ENCODE data around the gene SORCS2.
A peak's percentile ranks its signal among the peaks of the same experiment; 100 is the strongest.

Gene SORCS2

GRCh38 chr4:7649741-7650531, 457.6 kb downstream of the SORCS2 start:
- peak; percentile 43 to 45 for DNase-seq (ENCODE audit: low read depth in 2 of 2)
- no peak for TF ChIP-seq CTCF (IDR thresholded peaks at IDR 0.05; ENCODE audit: low read depth, low read length)
- H3K4me3 ChIP-seq (replicated peaks in 1 of 2; ENCODE audit: low read depth in 2 of 2, low read length in 2 of 2), result no peak overlapping the region

- no peak for TF ChIP-seq CTCF (IDR thresholded peaks at IDR 0.05; ENCODE audit: low read depth, low read length)
These were observed 458.5 kb downstream of the SORCS2 start for GRCh38 chr4:7650606-7651385.

GRCh38 chr4:7651461-7651921, 459.2 kb downstream of the SORCS2 start:
- no peak overlapping the region for H3K4me3 ChIP-seq (replicated peaks in 1 of 2; ENCODE audit: low read depth in 2 of 2, low read length in 2 of 2)
- peak in 1 of 2 donors; percentile 34 for DNase-seq (ENCODE audit: low read depth in 2 of 2)
- TF ChIP-seq CTCF (IDR thresholded peaks at IDR 0.05; ENCODE audit: low read depth, low read length), result no peak

More at GRCh38 chr4:7650606-7651385, 458.5 kb downstream of the SORCS2 start:
- H3K4me3 ChIP-seq (replicated peaks in 1 of 2; ENCODE audit: low read depth in 2 of 2, low read length in 2 of 2), result no peak overlapping the region
- no peak for DNase-seq (ENCODE audit: low read depth in 2 of 2)

- no peak for DNase-seq (ENCODE audit: low read depth in 2 of 2)
- no peak overlapping the region for H3K4me3 ChIP-seq (replicated peaks in 1 of 2; ENCODE audit: low read depth in 2 of 2, low read length in 2 of 2)
- no peak for TF ChIP-seq CTCF (IDR thresholded peaks at IDR 0.05; ENCODE audit: low read depth, low read length)
These were observed 459.7 kb downstream of the SORCS2 start for GRCh38 chr4:7652006-7652405.

- TF ChIP-seq CTCF (IDR thresholded peaks at IDR 0.05; ENCODE audit: low read depth, low read length), result no peak
- no peak overlapping the region for H3K4me3 ChIP-seq (replicated peaks in 1 of 2; ENCODE audit: low read depth in 2 of 2, low read length in 2 of 2)
- no peak for DNase-seq (ENCODE audit: low read depth in 2 of 2)
These were observed 460.1 kb downstream of the SORCS2 start for GRCh38 chr4:7652451-7652881.

- no peak overlapping the region for H3K4me3 ChIP-seq (replicated peaks in 1 of 2; ENCODE audit: low read depth in 2 of 2, low read length in 2 of 2)
- no peak for TF ChIP-seq CTCF (IDR thresholded peaks at IDR 0.05; ENCODE audit: low read depth, low read length)
- no peak for DNase-seq (ENCODE audit: low read depth in 2 of 2)
These were observed 460.6 kb downstream of the SORCS2 start for GRCh38 chr4:7652906-7653305.
